Mesendoderm (in vitro differentiated cells): Measurements from ENCODE around the gene TBXA2R.
"Not testable (repeated sequence)": the region's sequence is repeated elsewhere in the genome, so short reads cannot be mapped to it uniquely, and the experiment has no call there.

Experiments
- DNase-seq: peaks from one replicate; pipeline ENCODE4 v3.0.0; 2013
- H2AK5ac ChIP-seq: 2 replicates; pipeline ENCODE4 v1.6.1; 2013; ENCODE audit warnings: low read length, inconsistent platforms
- H2BK120ac ChIP-seq: 2 replicates; pipeline ENCODE4 v1.6.1; 2013; ENCODE audit warnings: low read depth, mild to moderate bottlenecking, low read length, moderate library complexity, mixed read lengths
- H2BK15ac ChIP-seq: replicated peaks from 2 replicates; pipeline ENCODE4 v1.6.1; 2013; ENCODE audit warnings: low read depth, mild to moderate bottlenecking, moderate library complexity
- H2BK5ac ChIP-seq: 2 replicates; pipeline ENCODE4 v1.6.1; 2013; ENCODE audit warnings: low read length, inconsistent platforms
- H3K18ac ChIP-seq: 2 replicates; pipeline ENCODE4 v1.6.1; 2013; ENCODE audit warnings: mild to moderate bottlenecking, low read length, mixed read lengths
- H3K23ac ChIP-seq: one replicate; pipeline ENCODE4 v1.6.1; 2013; ENCODE audit warnings: low read length
- H3K27ac ChIP-seq: 2 replicates; pipeline ENCODE4 v1.5.1; 2013; ENCODE audit warnings: low read depth, mild to moderate bottlenecking, inconsistent platforms, low read length, moderate library complexity
- H3K27me3 ChIP-seq: 2 replicates; pipeline ENCODE4 v1.6.1; 2013; ENCODE audit warnings: low read length, control low read depth, mild to moderate bottlenecking, inconsistent platforms; ENCODE audit not compliant: insufficient read depth, poor library complexity
- H3K36me3 ChIP-seq: 2 replicates; pipeline ENCODE4 v1.6.1; 2013; ENCODE audit warnings: low read length, inconsistent platforms; ENCODE audit not compliant: control insufficient read depth, insufficient read depth
- H3K4ac ChIP-seq: one replicate; pipeline ENCODE4 v1.6.1; 2013; ENCODE audit warnings: low read depth, mild to moderate bottlenecking, low read length, moderate library complexity
- H3K4me1 ChIP-seq: 2 replicates; pipeline ENCODE4 v1.6.1; 2013; ENCODE audit warnings: low read depth, low read length, inconsistent platforms; ENCODE audit not compliant: control insufficient read depth
- H3K4me2 ChIP-seq: 2 replicates; pipeline ENCODE4 v1.6.1; 2013; ENCODE audit warnings: low read length
- H3K4me3 ChIP-seq: 2 replicates; pipeline ENCODE4 v1.5.1; 2013; ENCODE audit warnings: mild to moderate bottlenecking, low read length
- H3K56ac ChIP-seq: one replicate; pipeline ENCODE4 v1.6.1; 2013; ENCODE audit warnings: low read length
- H3K79me1 ChIP-seq: 2 replicates; pipeline ENCODE4 v1.6.1; 2013; ENCODE audit warnings: low read length, inconsistent platforms
- H3K79me2 ChIP-seq: 2 replicates; pipeline ENCODE4 v1.6.1; 2013; ENCODE audit warnings: mild to moderate bottlenecking, low read length; ENCODE audit not compliant: control insufficient read depth, insufficient read depth
- H3K9ac ChIP-seq: 2 replicates; pipeline ENCODE4 v1.6.1; 2013; ENCODE audit warnings: low read length, inconsistent platforms
- H4K5ac ChIP-seq: one replicate; pipeline ENCODE4 v1.6.1; 2013; ENCODE audit warnings: low read length
- H4K8ac ChIP-seq: one replicate; pipeline ENCODE4 v1.6.1; 2013; ENCODE audit warnings: low read depth, mild to moderate bottlenecking, control low read depth, low read length, moderate library complexity
- WGBS: extraction: QIAGEN DNeasy Blood & Tissue Kit; methylation state at CpG from one replicate; pipeline ENCODE4 v1.1.7; 2013; ENCODE audit warnings: low lambda C conversion rate, missing lambda C conversion rate; ENCODE audit not compliant: insufficient coverage; ENCODE audit errors: extremely low coverage; 5-methylcytosine and 5-hydroxymethylcytosine counted together

The TBXA2R gene

DNA sequence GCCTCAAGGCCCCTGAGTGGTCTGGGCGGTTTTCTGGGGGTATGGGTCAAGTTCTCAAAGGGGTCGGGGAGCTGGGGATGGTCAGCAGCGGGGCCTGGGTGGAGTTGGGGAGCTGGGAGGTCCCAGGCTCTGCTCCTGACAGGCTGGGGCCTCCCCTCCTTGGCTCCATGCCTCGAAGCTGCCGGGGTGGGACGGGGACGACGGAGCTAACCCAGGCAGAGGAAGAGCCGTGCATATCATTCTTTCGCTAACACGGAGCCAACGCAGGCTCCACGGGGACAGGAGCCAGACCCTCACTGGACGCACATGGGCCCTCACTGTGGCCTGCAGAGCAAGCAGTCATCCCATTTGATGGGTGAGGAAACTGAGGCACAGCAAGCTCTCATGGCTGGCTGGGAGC is 45.7 kb upstream of the TBXA2R start:
- no peak overlapping the region for H3K4me2 ChIP-seq
- no peak overlapping the region for H4K8ac ChIP-seq
- H3K36me3 ChIP-seq, result no peaks in the 10 kb centered on the region
- H3K56ac ChIP-seq, result no peak overlapping the region
- no peak overlapping the region for H3K23ac ChIP-seq
- H2BK5ac ChIP-seq, result no peak overlapping the region
- no peak overlapping the region for H3K4ac ChIP-seq
- no peak overlapping the region for H3K18ac ChIP-seq
- no peak for DNase-seq
- no peak overlapping the region for H2BK15ac ChIP-seq
- no peak overlapping the region for H2BK120ac ChIP-seq
- no peak overlapping the region for H3K27ac ChIP-seq
- H3K79me2 ChIP-seq, result no peaks in the 10 kb centered on the region
- H3K79me1 ChIP-seq, result no peaks in the 10 kb centered on the region
- H3K27me3 ChIP-seq, result no peaks in the 10 kb centered on the region
- H3K9ac ChIP-seq, result no peak overlapping the region
- no CpG with 5 or more reads among the region's 14 CpGs for WGBS
- no peaks in the 10 kb centered on the region for H3K4me1 ChIP-seq
- no peak overlapping the region for H3K4me3 ChIP-seq
- H4K5ac ChIP-seq, result no peak overlapping the region
- no peak overlapping the region for H2AK5ac ChIP-seq

DNA sequence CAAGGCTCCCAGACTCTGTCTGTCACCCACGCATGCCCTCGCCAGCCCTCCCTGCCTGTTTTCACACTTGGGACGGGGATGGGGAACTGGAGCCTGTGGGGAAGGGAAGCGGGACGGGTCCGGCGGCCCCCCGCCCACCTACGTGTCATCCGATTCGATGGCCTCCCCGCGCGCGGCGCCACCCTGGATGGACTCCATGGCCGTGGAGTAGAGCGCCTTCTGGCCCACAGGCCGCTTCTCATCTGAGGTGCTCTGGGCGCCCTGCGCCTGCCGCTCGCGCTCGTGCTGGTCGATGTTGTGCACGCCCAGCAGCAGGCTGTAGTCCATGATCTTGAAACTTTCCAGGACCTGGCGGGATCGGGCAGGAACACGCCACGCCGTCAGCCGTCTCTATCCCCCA is 45.0 kb upstream of the TBXA2R start:
- WGBS, result no CpG with 5 or more reads among the region's 33 CpGs
- no peak for DNase-seq

GRCh38 chr19:3649888-3650287 is 43.2 kb upstream of the TBXA2R start:
- Histone ChIP-seq H4K8ac (no peak overlapping the region), H3K27me3 (no peaks in the 10 kb centered on the region), H2AK5ac (no peak overlapping the region), H2BK120ac (no peak overlapping the region), H2BK15ac (no peak overlapping the region), H3K9ac (no peak overlapping the region), H3K4me1 (no peaks in the 10 kb centered on the region), H4K5ac (no peak overlapping the region), H3K4me2 (no peak overlapping the region), H3K27ac (no peak overlapping the region), H3K79me1 (no peaks in the 10 kb centered on the region), H3K4ac (no peak overlapping the region), H3K56ac (no peak overlapping the region), H2BK5ac (no peak overlapping the region), H3K36me3 (no peaks in the 10 kb centered on the region), H3K4me3 (no peak overlapping the region), H3K79me2 (no peaks in the 10 kb centered on the region), H3K23ac (no peak overlapping the region), H3K18ac (no peak overlapping the region)
- no peak for DNase-seq
- no CpG with 5 or more reads among the region's 16 CpGs for WGBS

More for the DNA sequence above, 45.0 kb upstream of the TBXA2R start:
- H3K56ac ChIP-seq, result no peak overlapping the region
- H4K8ac ChIP-seq, result no peak overlapping the region
- no peak overlapping the region for H2BK15ac ChIP-seq
- no peak overlapping the region for H2BK120ac ChIP-seq
- no peaks in the 10 kb centered on the region for H3K4me1 ChIP-seq
- no peak overlapping the region for H3K4ac ChIP-seq
- H2AK5ac ChIP-seq, result no peak overlapping the region
- H3K36me3 ChIP-seq, result no peaks in the 10 kb centered on the region
- H4K5ac ChIP-seq, result no peak overlapping the region
- no peak overlapping the region for H3K9ac ChIP-seq
- no peak overlapping the region for H3K18ac ChIP-seq
- no peak overlapping the region for H3K23ac ChIP-seq
- no peak overlapping the region for H2BK5ac ChIP-seq
- no peaks in the 10 kb centered on the region for H3K79me1 ChIP-seq
- H3K4me2 ChIP-seq, result no peak overlapping the region
- H3K27me3 ChIP-seq, result no peaks in the 10 kb centered on the region
- no peaks in the 10 kb centered on the region for H3K79me2 ChIP-seq
- H3K4me3 ChIP-seq, result no peak overlapping the region
- no peak overlapping the region for H3K27ac ChIP-seq

DNA sequence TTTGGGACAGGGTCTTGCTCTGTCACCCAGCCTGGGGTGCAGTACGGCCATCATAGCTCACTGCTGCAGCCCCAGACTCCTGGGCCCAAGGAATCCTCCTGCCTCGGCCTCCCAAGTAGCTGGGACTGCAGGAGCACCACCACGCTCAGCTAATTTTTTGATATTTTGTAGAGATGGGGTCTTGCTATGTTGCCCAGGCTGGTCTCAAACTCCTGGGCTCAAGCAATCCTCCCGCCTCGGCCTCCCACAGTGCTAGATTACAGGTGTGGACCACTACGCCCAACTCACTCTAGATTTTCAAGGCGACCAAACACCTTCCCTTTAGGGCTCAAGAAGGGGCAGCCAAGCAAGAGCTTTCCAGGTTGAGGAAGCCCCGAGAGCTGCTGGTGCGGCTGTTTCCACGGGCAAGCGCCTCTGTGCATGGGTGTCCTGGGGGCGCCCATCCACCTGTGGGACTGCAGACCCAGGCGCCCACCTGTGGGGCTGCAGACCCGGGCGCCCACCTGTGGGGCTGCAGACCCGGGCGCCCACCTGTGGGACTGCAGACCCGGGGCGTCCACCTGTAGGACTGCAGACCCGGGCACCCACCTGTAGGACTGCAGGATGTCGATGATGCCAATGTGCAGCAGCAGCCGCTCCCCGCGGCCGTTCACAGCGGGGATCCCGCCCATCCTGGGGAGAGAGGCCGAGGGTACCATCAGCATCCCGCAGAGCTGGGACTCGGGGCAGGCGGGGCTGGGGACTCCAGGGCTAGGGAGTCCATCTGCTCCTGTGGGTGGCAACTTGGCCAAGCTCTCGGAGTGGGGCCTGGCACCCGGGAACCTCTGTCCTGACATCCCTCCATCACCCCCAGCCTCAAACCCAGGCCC is 41.6 kb upstream of the TBXA2R start:
- no peak overlapping the region for H3K4me2 ChIP-seq
- H3K4ac ChIP-seq, result no peak overlapping the region
- no peak overlapping the region for H2BK15ac ChIP-seq
- no peak overlapping the region for H3K27ac ChIP-seq
- WGBS, result no CpG with 5 or more reads among the region's 33 CpGs
- H3K36me3 ChIP-seq, result no peaks in the 10 kb centered on the region
- no peak overlapping the region for H3K23ac ChIP-seq
- no peaks in the 10 kb centered on the region for H3K27me3 ChIP-seq
- H4K5ac ChIP-seq, result no peak overlapping the region
- no peak overlapping the region for H2AK5ac ChIP-seq
- H3K79me1 ChIP-seq, result no peaks in the 10 kb centered on the region
- H3K18ac ChIP-seq, result no peak overlapping the region
- no peak overlapping the region for H3K9ac ChIP-seq
- no peak overlapping the region for H2BK120ac ChIP-seq
- H2BK5ac ChIP-seq, result no peak overlapping the region
- no peak overlapping the region for H4K8ac ChIP-seq
- no peak overlapping the region for H3K56ac ChIP-seq
- H3K4me1 ChIP-seq, result no peaks in the 10 kb centered on the region
- no peak for DNase-seq
- no peak overlapping the region for H3K4me3 ChIP-seq
- H3K79me2 ChIP-seq, result no peaks in the 10 kb centered on the region

- not testable (repeated sequence) for H2BK5ac ChIP-seq, H4K5ac ChIP-seq, H3K4me2 ChIP-seq, H2AK5ac ChIP-seq, H3K36me3 ChIP-seq, H4K8ac ChIP-seq, H3K9ac ChIP-seq, H3K27me3 ChIP-seq, H2BK15ac ChIP-seq, H3K79me2 ChIP-seq, H3K18ac ChIP-seq, H3K27ac ChIP-seq, H3K4ac ChIP-seq, H3K79me1 ChIP-seq, H2BK120ac ChIP-seq, H3K23ac ChIP-seq, H3K4me1 ChIP-seq, DNase-seq, H3K56ac ChIP-seq, H3K4me3 ChIP-seq
- no CpG with 5 or more reads among the region's 5 CpGs for WGBS
Measured at GRCh38 chr19:3647102-3647501, 40.4 kb upstream of the TBXA2R start.
